ENCODE results near the gene CD36.

The CD36 gene

GRCh38 chr7:80699721-80700256, 61.3 kb downstream of the CD36 start:
- TF ChIP-seq CTCF (IDR thresholded peaks at IDR 0.05; ENCODE audit: insufficient read depth, low read length, missing control alignments) = no peak
- CTCF ChIA-PET = interaction anchor here (0.8 to 5.7 kb wide), 6 partner anchors 11 to 770 kb away, joined by 3 to 92 read pairs (median 13); no protein-coding TSS in a partner anchor
- H3K4me3 ChIP-seq (ENCODE audit: low read depth, low read length) = no peak overlapping the region
- POLR2A ChIA-PET = no interaction called here
- DNase-seq (ENCODE audit: low read depth, low spot score) = no peak

- ChIA-PET POLR2A (interaction anchor here (1.2 kb wide), 1 partner anchor 216 kb away, joined by 6 read pairs; the partner anchor contains the start of gene SEMA3C), CTCF (interaction anchor here (0.6 to 2.7 kb wide), 5 partner anchors 20 to 767 kb away, joined by 4 to 14 read pairs (median 4); no protein-coding TSS in a partner anchor)
- DNase-seq (ENCODE audit: low read depth, low spot score) = no peak
- TF ChIP-seq CTCF (IDR thresholded peaks at IDR 0.05; ENCODE audit: insufficient read depth, low read length, missing control alignments) = no peak
- H3K4me3 ChIP-seq (ENCODE audit: low read depth, low read length) = no peak overlapping the region
Measured at GRCh38 chr7:80703272-80703671, 64.8 kb downstream of the CD36 start.

GRCh38 chr7:80705130-80705781, 66.8 kb downstream of the CD36 start:
- no peak overlapping the region for H3K4me3 ChIP-seq (ENCODE audit: low read depth, low read length)
- no peak for TF ChIP-seq CTCF (IDR thresholded peaks at IDR 0.05; ENCODE audit: insufficient read depth, low read length, missing control alignments)
- ChIA-PET CTCF (interaction anchor here (2.7 kb wide), 1 partner anchor 765 kb away, joined by 14 read pairs; no protein-coding TSS in a partner anchor), POLR2A (no interaction called here)
- no peak for DNase-seq (ENCODE audit: low read depth, low spot score)

- no peak for DNase-seq (ENCODE audit: low read depth, low spot score)
- H3K4me3 ChIP-seq (ENCODE audit: low read depth, low read length) = no peak overlapping the region
- no peak for TF ChIP-seq CTCF (IDR thresholded peaks at IDR 0.05; ENCODE audit: insufficient read depth, low read length, missing control alignments)
- CTCF ChIA-PET = interaction anchor here (1.5 kb wide), 1 partner anchor 10 kb away, joined by 3 read pairs; no protein-coding TSS in a partner anchor
- POLR2A ChIA-PET = no interaction called here
Measured at GRCh38 chr7:80707318-80707717, 68.9 kb downstream of the CD36 start.

GRCh38 chr7:80708123-80708522, 69.7 kb downstream of the CD36 start:
- POLR2A ChIA-PET = no interaction called here
- CTCF ChIA-PET = interaction anchor here (0.6 to 1.3 kb wide), 2 partner anchors 9 to 14 kb away, joined by 3 read pairs; no protein-coding TSS in a partner anchor
- no peak overlapping the region for H3K4me3 ChIP-seq (ENCODE audit: low read depth, low read length)
- no peak for TF ChIP-seq CTCF (IDR thresholded peaks at IDR 0.05; ENCODE audit: insufficient read depth, low read length, missing control alignments)
- no peak for DNase-seq (ENCODE audit: low read depth, low spot score)

GRCh38 chr7:80711531-80711930, 73.1 kb downstream of the CD36 start:
- POLR2A ChIA-PET = no interaction called here
- H3K4me3 ChIP-seq (ENCODE audit: low read depth, low read length) = no peak overlapping the region
- TF ChIP-seq CTCF (IDR thresholded peaks at IDR 0.05; ENCODE audit: insufficient read depth, low read length, missing control alignments) = no peak
- CTCF ChIA-PET = interaction anchor here (0.9 to 1.4 kb wide), 2 partner anchors 12 to 745 kb away, joined by 3 to 4 read pairs; no protein-coding TSS in a partner anchor
- no peak for DNase-seq (ENCODE audit: low read depth, low spot score)
